Gastroesophageal sphincter (tissue), 4 donors: ENCODE measurements around the gene PTCH2. TPM values are rescaled to one million over a fixed set of nuclear protein-coding genes. Genes with fewer than 3 reads are reported as not detected.

Experiments
- ATAC-seq: fragments of 150-250 bp; one replicate; pipeline ENCODE4 v1.9.1; 2016; ENCODE audit warnings: mild to moderate bottlenecking, moderate library complexity
- H3K27ac ChIP-seq, 4 donors: fragments of 200-600 bp; sonication (generic) in 3 of 4; 1 replicate in 3 of 4; 2 replicates in 1 of 4; pipeline ENCODE4 v1.5.1; 2016 to 2019
- H3K27me3 ChIP-seq: fragments of 200-600 bp; sonication (generic); one replicate; pipeline ENCODE4 v1.5.1; 2019
- H3K36me3 ChIP-seq, 2 donors: fragments of 200-600 bp; sonication (generic); one replicate each; pipeline ENCODE4 v1.5.1; 2019; ENCODE audit warnings: control low read depth in 1 of 2
- H3K4me1 ChIP-seq, 3 donors: fragments of 200-600 bp; sonication (generic); 1 replicate in 2 of 3; 2 replicates in 1 of 3; pipeline ENCODE4 v1.5.1; 2016 to 2019; ENCODE audit warnings: control low read depth in 2 of 3
- H3K4me3 ChIP-seq, 2 donors: fragments of 200-600 bp; sonication (generic); one replicate each; pipeline ENCODE4 v1.5.1; 2019; ENCODE audit warnings: mild to moderate bottlenecking in 1 of 2, moderate library complexity in 1 of 2
- H3K9me3 ChIP-seq, 3 donors: fragments of 200-600 bp; sonication (generic); one replicate each; pipeline ENCODE4 v1.5.1; 2017 to 2019; ENCODE audit warnings: control low read depth in 2 of 3
- CTCF ChIP-seq, 4 experiments: fragments of 200-600 bp in 2 of 4; fragments of 450-650 bp in 2 of 4; sonication (generic) in 1 of 4; IDR thresholded peaks; one replicate each; pipeline ENCODE4 v1.5.1; 2017 to 2019; ENCODE audit warnings: antibody characterized with exemption in 4 of 4, mild to moderate bottlenecking in 2 of 4, moderate library complexity in 2 of 4
- EP300 ChIP-seq: sonication (generic); formaldehyde crosslinking; IDR thresholded peaks from one replicate; pipeline ENCODE4 v1.6.1; 2017; ENCODE audit warnings: antibody characterized with exemption, mild to moderate bottlenecking
- POLR2A ChIP-seq, 2 donors: fragments of 450-650 bp; IDR thresholded peaks; one replicate each; pipeline ENCODE4 v1.6.1; 2017; ENCODE audit warnings: antibody characterized with exemption in 2 of 2, mild to moderate bottlenecking in 2 of 2, moderate library complexity in 1 of 2
- POLR2AphosphoS5 ChIP-seq: sonication (generic); formaldehyde crosslinking; IDR thresholded peaks from one replicate; pipeline ENCODE4 v1.6.1; 2017; ENCODE audit warnings: antibody characterized with exemption
- WGBS, 2 donors: methylation state at CpG; one replicate each; pipeline ENCODE4 v1.1.5; 2018; ENCODE audit warnings: low coverage in 1 of 2; 5-methylcytosine and 5-hydroxymethylcytosine counted together
- total RNA-seq, 4 donors: library from RNA; depleted of rRNA; stranded (reverse); fragments of >200 nt; gene quantifications; one replicate each; pipeline ENCODE4 v1.1.0, GENCODE V29; 2016

PTCH2 gene
- total RNA-seq, 4 donors from 2014 or later: 0.54 to 1.9 (median 1.1) TPM

DNA sequence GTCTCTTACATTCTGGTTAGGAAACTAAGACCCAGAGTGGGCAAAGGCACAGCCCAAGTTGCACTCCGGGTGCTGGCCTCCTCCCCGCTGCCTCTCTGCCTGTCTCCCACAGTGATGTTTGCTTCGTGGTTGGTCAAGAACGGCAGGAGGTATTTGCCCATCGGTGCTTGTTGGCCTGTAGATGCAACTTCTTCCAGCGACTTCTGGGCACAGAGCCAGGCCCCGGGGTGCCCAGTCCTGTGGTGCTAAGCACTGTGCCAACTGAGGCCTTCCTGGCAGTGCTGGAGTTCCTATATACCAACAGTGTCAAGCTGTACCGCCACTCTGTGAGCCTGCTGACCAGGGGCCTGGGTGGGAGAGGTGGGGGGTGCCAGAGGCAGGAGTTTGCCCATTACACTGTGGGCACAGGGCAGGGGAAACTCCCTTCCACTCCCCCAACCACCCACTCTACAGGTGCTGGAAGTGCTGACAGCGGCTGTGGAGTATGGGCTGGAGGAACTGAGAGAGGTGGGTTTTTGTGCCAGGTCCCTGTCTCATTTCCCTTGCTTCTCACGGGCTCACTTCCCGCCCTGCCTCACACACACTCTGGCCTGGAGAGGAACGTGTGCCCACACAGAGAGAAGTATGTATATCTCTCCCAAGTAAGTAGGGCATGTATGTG lies 32.8 kb downstream of the PTCH2 start:
- no peak for ATAC-seq
- 23% methylated on average over 4 of the region's 12 CpGs; no CpG with 5 or more reads in 1 of the 2 donors for WGBS, 2 donors
- Histone ChIP-seq H3K27ac (peak overlapping the region; percentile 95 to 99 (median 96)), H3K27me3 (no peaks in the 10 kb centered on the region), H3K4me3 (no peak overlapping the region), H3K4me1 (peaks cover 17 to 96% (median 71%) of the 10 kb centered on the region in 3 donors), H3K36me3 (peaks cover 0 to 14% of the 10 kb centered on the region in 2 donors), H3K9me3 (no peaks in the 10 kb centered on the region)
- no peak for TF ChIP-seq POLR2A (IDR thresholded peaks at IDR 0.05)
- TF ChIP-seq CTCF (IDR thresholded peaks at IDR 0.05): no peak
- no peak for TF ChIP-seq POLR2AphosphoS5
- no peak for TF ChIP-seq EP300

DNA sequence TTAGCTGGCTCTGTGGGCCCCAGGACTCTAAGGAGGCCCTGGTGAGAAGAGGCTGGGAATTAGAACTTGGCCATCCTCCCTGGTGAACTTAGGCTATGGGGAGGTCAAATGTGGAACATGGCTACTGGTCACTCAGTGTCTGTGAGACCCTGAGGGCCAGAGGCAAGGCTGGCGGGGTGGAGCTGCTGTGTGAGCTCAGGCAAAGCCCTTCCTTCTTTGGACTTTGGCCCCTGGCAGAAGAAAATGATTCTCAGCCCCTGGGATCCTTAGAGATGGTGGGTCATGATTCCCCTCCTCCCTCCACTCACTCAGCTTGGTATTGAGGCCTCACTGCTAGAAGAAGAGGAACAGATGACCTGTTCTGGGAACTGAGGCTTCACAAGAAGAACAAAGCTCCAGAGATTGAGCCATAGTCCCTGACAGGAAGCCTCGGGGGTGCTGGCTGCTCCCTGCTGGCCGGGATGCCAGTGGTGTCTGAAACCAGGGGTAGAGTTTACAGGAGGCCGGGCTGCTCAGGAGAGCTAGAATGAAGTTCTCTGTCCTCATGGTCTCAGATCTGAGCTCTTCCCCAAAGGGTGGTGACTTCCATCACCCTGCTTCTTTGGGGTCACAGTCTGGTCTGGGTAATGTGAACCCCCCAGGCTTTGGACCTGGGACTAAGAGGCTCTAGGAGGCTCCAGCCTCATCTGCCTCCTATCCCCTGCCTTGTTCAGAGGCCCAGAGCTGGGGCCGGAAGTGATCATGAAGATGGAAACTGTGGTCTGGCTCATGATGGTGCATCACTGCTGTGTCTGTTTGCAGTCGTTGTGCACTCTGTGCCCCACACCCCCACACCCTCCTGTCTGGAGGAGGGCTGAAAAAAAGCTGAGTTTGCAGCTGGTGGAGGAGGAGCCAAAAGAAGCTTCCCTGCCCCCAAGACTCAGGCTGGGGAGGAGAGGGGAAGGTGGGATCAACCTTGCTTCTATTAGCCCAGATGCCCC lies 33.8 kb downstream of the PTCH2 start:
- TF ChIP-seq CTCF (IDR thresholded peaks at IDR 0.05) (peak in 1 of 4 experiments; percentile 14), POLR2AphosphoS5 (peak; percentile 44), POLR2A (IDR thresholded peaks at IDR 0.05) (no peak)
- Histone ChIP-seq H3K4me1 (peaks cover 17 to 89% (median 71%) of the 10 kb centered on the region in 3 donors), H3K36me3 (peaks cover 0 to 24% of the 10 kb centered on the region in 2 donors), H3K9me3 (no peaks in the 10 kb centered on the region), H3K27ac (peak overlapping the region; percentile 95 to 99 (median 96)), H3K27me3 (no peaks in the 10 kb centered on the region), H3K4me3 (peak overlapping the region; percentile 1 to 44)
- WGBS, 2 donors: no CpG with 5 or more reads among the region's 6 CpGs
- ATAC-seq: no peak

DNA sequence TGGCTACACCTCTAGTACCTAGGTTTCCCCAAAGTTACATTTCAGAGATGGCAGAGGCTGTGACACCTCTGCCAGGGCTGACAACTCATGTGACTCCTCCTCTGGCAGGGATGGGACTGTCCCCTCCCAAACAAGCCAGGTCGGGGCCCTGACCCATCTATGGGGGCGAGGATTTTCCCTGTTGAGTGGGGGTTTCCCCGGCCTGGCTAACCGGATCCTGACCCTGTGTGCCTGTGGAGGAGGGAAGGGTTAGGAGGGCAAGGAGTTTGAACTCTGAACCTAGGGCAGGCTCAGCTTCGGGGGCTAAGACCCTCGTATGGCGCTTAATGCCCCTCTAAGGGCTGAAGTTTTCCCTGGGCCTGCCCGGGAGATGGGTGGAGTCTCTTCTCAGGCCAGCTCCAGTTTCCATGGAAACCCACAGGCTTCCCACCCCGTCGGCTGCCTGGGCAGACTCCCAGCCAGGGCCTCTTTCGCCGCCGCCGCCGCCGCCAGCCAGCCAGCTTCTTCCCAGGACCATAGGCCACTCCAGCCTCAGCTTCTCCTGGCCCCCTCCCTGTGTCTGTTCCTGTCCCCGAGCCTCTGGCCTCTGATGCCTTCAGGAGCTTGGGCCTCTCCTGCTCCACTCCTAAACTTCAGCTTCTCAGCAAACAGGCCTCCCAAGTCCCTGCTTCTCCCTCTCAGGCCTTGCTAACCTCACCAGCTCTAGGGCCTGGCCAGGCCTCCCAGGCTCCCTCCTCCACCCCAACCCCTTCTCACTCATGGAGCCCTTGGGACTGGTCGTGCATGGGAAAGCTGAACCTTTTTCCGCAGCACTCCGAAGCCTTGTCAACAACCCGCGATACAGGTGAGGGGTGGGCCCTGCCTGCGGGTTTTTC lies 34.8 kb downstream of the PTCH2 start, which contains the start of gene BTBD19:
BTBD19 (plus strand) TSS at position 461 of the 875 bp plus-strand sequence; CDS start at position 759, 298 bp downstream.
- peak within 1 kb of the TSS; percentile 95 to 99 (median 96) for H3K27ac ChIP-seq
- H3K27me3 ChIP-seq: no peaks in the 10 kb centered on the region
- peaks cover 17 to 89% (median 75%) of the 10 kb centered on the region in 3 donors for H3K4me1 ChIP-seq
- no peak for TF ChIP-seq CTCF (IDR thresholded peaks at IDR 0.05)
- no peak for TF ChIP-seq EP300
- TF ChIP-seq POLR2AphosphoS5: no peak
- peak in 1 of 2 donors; percentile 20 for TF ChIP-seq POLR2A (IDR thresholded peaks at IDR 0.05)
- 0 to 2% methylated on average over 1 to 9 of the region's 23 CpGs for WGBS, 2 donors
- H3K36me3 ChIP-seq: peaks cover 0 to 33% of the 10 kb centered on the region in 2 donors
- peak within 1 kb of the TSS; percentile 1 to 44 for H3K4me3 ChIP-seq
- no peaks in the 10 kb centered on the region for H3K9me3 ChIP-seq
- peak; percentile 51 for ATAC-seq

DNA sequence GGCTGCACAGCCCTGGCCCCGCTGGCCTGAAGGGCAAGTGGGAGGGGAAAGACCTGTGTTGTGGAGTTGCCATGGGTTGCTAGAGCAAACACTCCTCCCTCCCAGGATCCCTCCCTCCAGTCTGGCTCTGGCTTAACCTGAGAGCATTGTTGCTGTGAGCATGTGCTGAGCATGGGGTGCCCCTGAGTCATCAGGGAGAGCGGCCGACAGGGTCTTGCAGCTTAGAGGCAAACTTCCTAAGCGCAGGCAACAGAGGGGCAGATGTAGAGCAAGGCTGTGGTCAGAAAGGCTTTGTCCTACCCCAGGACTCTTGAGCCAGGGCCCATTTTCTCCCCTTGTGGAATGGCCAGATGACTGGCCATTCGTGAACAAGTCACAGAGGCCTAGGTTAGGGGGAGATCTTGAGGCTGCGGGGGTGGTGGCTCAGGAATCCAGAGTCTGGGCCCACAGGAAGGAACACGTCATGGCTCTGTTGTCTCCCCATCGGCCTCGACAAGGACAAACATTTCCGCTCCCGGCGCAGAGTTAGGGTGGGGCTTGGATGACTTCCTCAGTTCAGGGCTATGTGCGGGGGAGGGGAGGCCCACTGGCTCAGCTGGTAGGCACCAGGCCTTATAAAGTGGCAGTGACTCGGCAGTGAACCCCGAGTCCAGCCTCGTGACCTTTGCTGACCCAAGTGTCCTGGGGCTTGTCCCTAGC lies 35.5 kb downstream of the PTCH2 start:
- peak; percentile 89 for ATAC-seq
- H3K27ac ChIP-seq: peak overlapping the region; percentile 95 to 99 (median 96)
- TF ChIP-seq CTCF (IDR thresholded peaks at IDR 0.05) (peak in 1 of 4 experiments; percentile 30), POLR2A (IDR thresholded peaks at IDR 0.05) (peak; percentile 25 to 33), POLR2AphosphoS5 (peak; percentile 86), EP300 (no peak)
- H3K36me3 ChIP-seq: peaks cover 0 to 41% of the 10 kb centered on the region in 2 donors
- H3K27me3 ChIP-seq: no peaks in the 10 kb centered on the region
- no peaks in the 10 kb centered on the region for H3K9me3 ChIP-seq
- H3K4me1 ChIP-seq: peaks cover 17 to 89% (median 73%) of the 10 kb centered on the region in 3 donors
- peak overlapping the region in 1 of 2 donors; percentile 44 for H3K4me3 ChIP-seq
- 0% methylated on average over 1 of the region's 16 CpGs; no CpG with 5 or more reads in 1 of the 2 donors for WGBS, 2 donors
